ENCODE measurements around the gene CREM. TPM values are rescaled to one million over a fixed set of nuclear protein-coding genes. Genes with fewer than 3 reads are reported as not detected.

CREM gene
- total RNA-seq, 1 experiment from 2014 or later = 21.4 TPM

DNA sequence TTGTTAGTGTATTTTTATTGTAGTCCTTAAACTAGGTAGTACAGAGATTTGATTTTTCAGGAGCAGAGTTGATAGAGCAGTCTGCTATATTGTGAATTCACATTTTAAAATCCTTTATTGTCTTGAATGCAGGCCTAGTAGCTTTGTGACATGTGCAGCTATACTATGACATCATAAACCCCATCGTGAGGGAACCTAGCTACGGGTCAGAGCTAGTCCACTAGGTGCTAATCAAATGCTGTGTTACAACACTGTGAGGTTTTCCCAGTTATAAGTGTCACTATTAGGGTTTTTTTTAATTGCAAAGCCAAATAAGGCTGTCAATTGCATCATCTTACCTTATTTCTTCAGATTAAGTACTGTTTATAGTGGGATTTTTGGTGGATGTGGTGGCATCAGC lies 40.7 kb downstream of the CREM start:
- Histone ChIP-seq H3K9ac (ENCODE audit: low read length) (no peak overlapping the region), H3K36me3 (ENCODE audit: control insufficient read depth in 1 of 2, insufficient read depth in 2 of 2, low read length in 2 of 2) (no peaks in the 10 kb centered on the region), H3K4me1 (ENCODE audit: control insufficient read depth in 1 of 2, insufficient read depth in 2 of 2, low read length in 2 of 2) (no peaks in the 10 kb centered on the region), H3K4me2 (ENCODE audit: low read length) (no peak overlapping the region), H3K9me3 (ENCODE audit: control insufficient read depth in 1 of 2, insufficient read depth in 1 of 2, low read depth in 1 of 2, low read length in 2 of 2) (no peaks in the 10 kb centered on the region), H3K4me3 (replicated peaks in 1 of 2; ENCODE audit: low read depth in 1 of 2, low read length in 2 of 2) (no peak overlapping the region), H3K27ac (ENCODE audit: low read depth, low read length) (no peak overlapping the region), H2AFZ (ENCODE audit: low read depth, low read length, poor library complexity, severe bottlenecking) (no peak overlapping the region), H3K9me2 (ENCODE audit: insufficient read depth) (no peaks in the 10 kb centered on the region), H3K79me2 (ENCODE audit: insufficient read depth, low read length) (no peaks in the 10 kb centered on the region), H4K20me1 (ENCODE audit: insufficient read depth) (no peaks in the 10 kb centered on the region), H3K27me3 (ENCODE audit: insufficient read depth, low read length) (no peaks in the 10 kb centered on the region)
- DNase-seq (ENCODE audit: low read depth, low spot score) = no peak
- BruUV-seq (replicated peaks) = no TSS peak
- no peak for ATAC-seq
- intact Hi-C loops (cut with micrococcal nuclease) = no loop called here
- no peak for TF ChIP-seq POLR2AphosphoS5 (IDR thresholded peaks at IDR 0.05; ENCODE audit: low read depth, low read length)
- no peak for TF ChIP-seq ZNF274 (IDR thresholded peaks at IDR 0.05; ENCODE audit: low read depth, low read length)
- TF ChIP-seq SIN3A (IDR thresholded peaks at IDR 0.05; ENCODE audit: low read depth) = no peak
- TF ChIP-seq, protein P1, sequence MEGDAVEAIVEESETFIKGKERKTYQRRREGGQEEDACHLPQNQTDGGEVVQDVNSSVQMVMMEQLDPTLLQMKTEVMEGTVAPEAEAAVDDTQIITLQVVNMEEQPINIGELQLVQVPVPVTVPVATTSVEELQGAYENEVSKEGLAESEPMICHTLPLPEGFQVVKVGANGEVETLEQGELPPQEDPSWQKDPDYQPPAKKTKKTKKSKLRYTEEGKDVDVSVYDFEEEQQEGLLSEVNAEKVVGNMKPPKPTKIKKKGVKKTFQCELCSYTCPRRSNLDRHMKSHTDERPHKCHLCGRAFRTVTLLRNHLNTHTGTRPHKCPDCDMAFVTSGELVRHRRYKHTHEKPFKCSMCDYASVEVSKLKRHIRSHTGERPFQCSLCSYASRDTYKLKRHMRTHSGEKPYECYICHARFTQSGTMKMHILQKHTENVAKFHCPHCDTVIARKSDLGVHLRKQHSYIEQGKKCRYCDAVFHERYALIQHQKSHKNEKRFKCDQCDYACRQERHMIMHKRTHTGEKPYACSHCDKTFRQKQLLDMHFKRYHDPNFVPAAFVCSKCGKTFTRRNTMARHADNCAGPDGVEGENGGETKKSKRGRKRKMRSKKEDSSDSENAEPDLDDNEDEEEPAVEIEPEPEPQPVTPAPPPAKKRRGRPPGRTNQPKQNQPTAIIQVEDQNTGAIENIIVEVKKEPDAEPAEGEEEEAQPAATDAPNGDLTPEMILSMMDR (IDR thresholded peaks at IDR 0.05 in 2 of 3, conservative IDR thresholded peaks at IDR 0.05 in 1 of 3; ENCODE audit: borderline replicate concordance in 1 of 3, insufficient read depth in 1 of 3, low read depth in 2 of 3, low read length in 2 of 3) = no peak
- no peak for TF ChIP-seq EGR1 (IDR thresholded peaks at IDR 0.05; ENCODE audit: low read depth)
- TF ChIP-seq JUND (IDR thresholded peaks at IDR 0.05) = no peak
- TF ChIP-seq ZBTB33 (IDR thresholded peaks at IDR 0.05; ENCODE audit: extremely low read depth, insufficient replicate concordance, low read length) = no peak
- TF ChIP-seq SRF (IDR thresholded peaks at IDR 0.05; ENCODE audit: low read depth) = no peak
- RAD21 ChIA-PET (ENCODE audit: low non-redundant PET in 1 of 2, low total read pairs in 2 of 2, uncharacterized antibody in 2 of 2, unreplicated experiment in 2 of 2) = no interaction called here
- POLR2A ChIA-PET = no interaction called here
- CTCF ChIA-PET = interaction anchor here (1.5 kb wide), 1 partner anchor 28 kb away, joined by 7 read pairs; no protein-coding TSS in a partner anchor

Data from HCT116 (cell line).